Endothelial cell of umbilical vein (primary cell): ENCODE data around the gene SRP19. TPM values are rescaled to one million over a fixed set of nuclear protein-coding genes. Genes with fewer than 3 reads are reported as not detected.

ENCODE experiments used
- BruUV-seq: library from RNA; stranded (reverse); fragments of 400-500 nt; replicated peaks from 2 replicates; lab custom pipeline; 2021; lab: Mats Ljungman, UMichigan
- CTCF ChIA-PET: fragments of 300-600, 350-600 bp; sonication (Branson Sonifier 250); formaldehyde crosslinking; loops from one replicate; lab custom pipeline; 2021; ENCODE audit warnings: antibody characterized with exemption, inconsistent platforms; lab: Charles Lee
- POLR2A ChIA-PET: fragments of 300-600, 350-600 bp; sonication (Branson Sonifier 250); formaldehyde crosslinking; loops from one replicate; lab custom pipeline; 2021; ENCODE audit warnings: antibody characterized with exemption, inconsistent platforms; lab: Charles Lee
- DNase-seq: peaks from one replicate; pipeline ENCODE4 v3.0.0-alpha.2; 2011; ENCODE audit warnings: low read depth, low spot score
- FAIRE-seq: peaks from 2 replicates; lab custom pipeline; 2011; peaks lifted over from hg19 to GRCh38; lab: Jason Lieb, UNC
- H2AFZ ChIP-seq: 2 replicates; pipeline ENCODE4 v1.6.0; 2012; ENCODE audit warnings: low read depth, low read length, control low read depth, inconsistent platforms
- H3K27ac ChIP-seq: 2 replicates; pipeline ENCODE4 v1.5.1; 2011; ENCODE audit warnings: low read depth, mild to moderate bottlenecking, control low read depth, low read length, moderate library complexity; ENCODE audit not compliant: insufficient read depth
- H3K27me3 ChIP-seq, 2 experiments: 2 replicates each; pipeline versions ENCODE4 v1.6.0 to v1.6.1; 2011; ENCODE audit warnings: low read length in 2 of 2, mixed read lengths in 1 of 2; ENCODE audit not compliant: control insufficient read depth in 2 of 2, insufficient read depth in 2 of 2
- H3K36me3 ChIP-seq, 2 experiments: 2 replicates in 1 of 2; 3 replicates in 1 of 2; pipeline ENCODE4 v1.5.1; 2011; ENCODE audit warnings: low read length in 2 of 2, mild to moderate bottlenecking in 1 of 2, moderate library complexity in 1 of 2; ENCODE audit not compliant: control insufficient read depth in 2 of 2, insufficient read depth in 2 of 2; ENCODE audit errors: extremely low read depth in 1 of 2
- H3K4me1 ChIP-seq: 3 replicates; pipeline ENCODE4 v1.5.1; 2011; ENCODE audit warnings: mild to moderate bottlenecking, low read length; ENCODE audit not compliant: control insufficient read depth, insufficient read depth; ENCODE audit errors: extremely low read depth
- H3K4me2 ChIP-seq: 2 replicates; pipeline ENCODE4 v1.6.1; 2011; ENCODE audit warnings: low read length, control low read depth, mixed read lengths; ENCODE audit not compliant: insufficient read depth
- H3K4me3 ChIP-seq, 3 experiments: fragments of 200-600 bp in 1 of 3; sonication (generic), shearing (Covaris generic) in 1 of 3; replicated peaks in 1 of 3; 2 replicates each; pipeline ENCODE4 v1.5.1; 2011 to 2016; ENCODE audit warnings: control low read depth in 3 of 3, low read length in 3 of 3, mild to moderate bottlenecking in 2 of 3, inconsistent platforms in 1 of 3, low read depth in 1 of 3, moderate library complexity in 1 of 3; ENCODE audit not compliant: insufficient read depth in 1 of 3
- H3K79me2 ChIP-seq: 2 replicates; pipeline ENCODE4 v1.6.0; 2012; ENCODE audit warnings: low read length, inconsistent platforms; ENCODE audit not compliant: control insufficient read depth, insufficient read depth
- H3K9ac ChIP-seq: replicated peaks from 2 replicates; pipeline ENCODE3; 2011; ENCODE audit warnings: low read length, control low read depth; ENCODE audit not compliant: insufficient read depth; ENCODE audit errors: extremely low read depth
- H3K9me1 ChIP-seq: replicated peaks from 3 replicates; pipeline ENCODE4 v1.6.0; 2011; ENCODE audit warnings: mild to moderate bottlenecking, low read length; ENCODE audit not compliant: control insufficient read depth, insufficient read depth; ENCODE audit errors: extremely low read depth
- H3K9me3 ChIP-seq: replicated peaks from 2 replicates; pipeline ENCODE4 v1.5.1; 2012; ENCODE audit warnings: low read length, inconsistent platforms; ENCODE audit not compliant: control insufficient read depth, insufficient read depth
- H4K20me1 ChIP-seq: replicated peaks from 2 replicates; pipeline ENCODE3; 2011; ENCODE audit warnings: mild to moderate bottlenecking, low read length; ENCODE audit not compliant: control insufficient read depth, insufficient read depth; ENCODE audit errors: extremely low read depth
- EZH2 ChIP-seq: IDR thresholded peaks from 2 replicates; pipeline ENCODE4 v1.6.1; 2012; ENCODE audit warnings: borderline replicate concordance, low read depth, mild to moderate bottlenecking, moderate library complexity, low read length, inconsistent platforms; ENCODE audit not compliant: severe bottlenecking
- JUN ChIP-seq: IDR thresholded peaks from 2 replicates; pipeline ENCODE4 v1.6.1; 2011; ENCODE audit warnings: borderline replicate concordance, low read depth; ENCODE audit not compliant: insufficient read length, insufficient read depth
- MAX ChIP-seq: IDR thresholded peaks from 2 replicates; pipeline ENCODE4 v1.6.1; 2011; ENCODE audit not compliant: insufficient read depth, insufficient read length
- MYC ChIP-seq: IDR thresholded peaks from one replicate; pipeline ENCODE4 v1.6.1; 2011; ENCODE audit warnings: mild to moderate bottlenecking, low read depth, low read length
- POLR2A ChIP-seq: IDR thresholded peaks from 2 replicates; pipeline ENCODE4 v1.6.1; 2012; ENCODE audit warnings: low read depth, mild to moderate bottlenecking, control low read depth, low read length
- dilution Hi-C: fragments of 300-500 bp; cut with MboI; formaldehyde crosslinking; loops from one replicate; pipeline ENCODE4 v1.15.0; 2019; ENCODE audit warnings: low sequenced_read_pairs; ENCODE audit not compliant: extremely low pct_ligation_motif_present
- intact Hi-C: fragments of 100-400 bp; cut with micrococcal nuclease; formaldehyde crosslinking; loops from one replicate; pipeline ENCODE4 v1.10.0; 2022
- polyA plus RNA-seq, 4 experiments: library from polyadenylated mRNA; depleted of rRNA in 3 of 4; stranded (reverse) in 3 of 4; unstranded in 1 of 4; fragments of >200 nt; gene quantifications; 2 replicates each; pipeline versions ENCODE4 v1.2.1 to v1.2.3, GENCODE V29; 2011 to 2012; ENCODE audit warnings: missing spikeins in 1 of 4
- total RNA-seq: library from RNA; stranded (reverse); gene quantifications from 2 replicates; pipeline ENCODE4 v1.2.3, GENCODE V29; 2021

Gene SRP19
- total and polyA plus RNA-seq, 2 donors (not counting 3 experiments of a cell fraction or from before 2014, with no cell fraction given), result 28.6 to 69.4 TPM

DNA sequence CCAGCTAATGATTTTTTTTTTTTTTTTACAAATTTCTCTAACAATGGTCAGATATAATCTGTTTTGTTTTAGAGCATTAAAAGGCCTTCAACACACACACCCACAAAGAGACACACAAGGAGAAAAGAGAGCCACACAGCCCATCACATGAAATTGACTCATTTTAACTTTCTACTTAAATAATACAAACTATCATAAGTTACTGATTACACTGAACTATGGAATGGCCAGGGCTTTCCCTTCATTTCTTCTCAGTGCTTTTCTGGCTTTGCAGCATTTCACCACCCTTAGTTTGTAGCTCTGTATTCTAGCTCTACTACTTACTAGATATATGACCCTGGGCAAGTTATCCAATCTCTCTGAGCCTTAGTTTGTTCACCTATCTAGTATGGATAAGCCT, 47.8 kb downstream of the SRP19 start:
- peaks cover 55% of the 10 kb centered on the region for H3K79me2 ChIP-seq
- no peaks in the 10 kb centered on the region for H3K4me1 ChIP-seq
- no peak for FAIRE-seq

GRCh38 chr5:112910529-112910928, 49.4 kb downstream of the SRP19 start:
- H3K27me3 ChIP-seq, result no peaks in the 10 kb centered on the region
- no peak overlapping the region for H3K9ac ChIP-seq
- TF ChIP-seq POLR2A (no peak), JUN (no peak), MYC (no peak), EZH2 (no peak), MAX (no peak)
- ChIA-PET CTCF (interaction anchor here (1.0 to 1.2 kb wide), 2 partner anchors 10 to 62 kb away, joined by 4 read pairs; no protein-coding TSS in a partner anchor), POLR2A (interaction anchor here (0.6 kb wide), 1 partner anchor 422 kb away, joined by 4 read pairs; no protein-coding TSS in a partner anchor)
- no TSS peak for BruUV-seq
- H3K4me3 ChIP-seq, result no peak overlapping the region
- H3K4me1 ChIP-seq, result no peaks in the 10 kb centered on the region
- FAIRE-seq (no peak), DNase-seq (no peak)
- no peak overlapping the region for H3K4me2 ChIP-seq
- dilution Hi-C loops, result no loop called here
- no peak overlapping the region for H2AFZ ChIP-seq
- no peaks in the 10 kb centered on the region for H3K9me3 ChIP-seq
- H3K27ac ChIP-seq, result no peak overlapping the region
- no peaks in the 10 kb centered on the region for H3K9me1 ChIP-seq
- H4K20me1 ChIP-seq, result peaks cover 2% of the 10 kb centered on the region
- peaks cover 57% of the 10 kb centered on the region for H3K79me2 ChIP-seq
- intact Hi-C loops, result no loop called here
- H3K36me3 ChIP-seq, result peaks cover 10 to 11% of the 10 kb centered on the region in 2 experiments

More for the DNA sequence above, 47.8 kb downstream of the SRP19 start:
- no peak for DNase-seq
- H3K36me3 ChIP-seq, result peaks cover 10 to 11% of the 10 kb centered on the region in 2 experiments
- no peak overlapping the region for H2AFZ ChIP-seq
- H3K4me2 ChIP-seq, result no peak overlapping the region
- H3K9me1 ChIP-seq, result no peaks in the 10 kb centered on the region
- H3K9ac ChIP-seq, result no peak overlapping the region
- BruUV-seq, result no TSS peak
- ChIA-PET CTCF (interaction anchor here (1.4 kb wide), 1 partner anchor 20 kb away, joined by 3 read pairs; no protein-coding TSS in a partner anchor), POLR2A (interaction anchor here (0.6 kb wide), 1 partner anchor 13 kb away, joined by 3 read pairs; no protein-coding TSS in a partner anchor)
- H3K27me3 ChIP-seq, result no peaks in the 10 kb centered on the region
- TF ChIP-seq JUN (no peak), MAX (no peak)
- intact Hi-C loops, result no loop called here
- no peaks in the 10 kb centered on the region for H3K9me3 ChIP-seq
- dilution Hi-C loops, result no loop called here
- no peak overlapping the region for H3K4me3 ChIP-seq
- no peak overlapping the region for H3K27ac ChIP-seq
- H4K20me1 ChIP-seq, result peaks cover 2% of the 10 kb centered on the region
